DOHH2 (cell line): Measurements from ENCODE around the gene GALNT9.
A peak's percentile ranks its signal among the peaks of the same experiment; 100 is the strongest.

Experiments used
- H3F3A ChIP-seq: fragments of 200-600 bp; sonication (generic), shearing (Covaris generic); 2 replicates; pipeline ENCODE4 v1.6.0; 2016; ENCODE audit warnings: antibody characterized with exemption, mild to moderate bottlenecking; ENCODE audit not compliant: control insufficient read depth, insufficient read depth
- H3K27ac ChIP-seq: fragments of 200-600 bp; sonication (generic); 2 replicates; pipeline ENCODE4 v1.5.1; 2014; ENCODE audit warnings: low read depth, mild to moderate bottlenecking, low read length, moderate library complexity
- H3K27me3 ChIP-seq: fragments of 200-600 bp; sonication (generic); 2 replicates; pipeline ENCODE4 v1.6.1; 2014; ENCODE audit warnings: mild to moderate bottlenecking, low read length, mixed read lengths; ENCODE audit not compliant: control insufficient read depth
- H3K36me3 ChIP-seq: fragments of 200-600 bp; sonication (generic); 2 replicates; pipeline ENCODE4 v1.6.1; 2014; ENCODE audit warnings: mild to moderate bottlenecking, low read length, moderate library complexity, mixed read lengths; ENCODE audit not compliant: control insufficient read depth
- H3K4me1 ChIP-seq: fragments of 200-600 bp; sonication (generic); 2 replicates; pipeline ENCODE4 v1.6.1; 2014; ENCODE audit warnings: mild to moderate bottlenecking, low read length, mixed read lengths; ENCODE audit not compliant: control insufficient read depth
- H3K4me2 ChIP-seq: fragments of 200-600 bp; sonication (generic); 2 replicates; pipeline ENCODE4 v1.6.0; 2014; ENCODE audit warnings: mild to moderate bottlenecking, low read length, moderate library complexity
- H3K4me3 ChIP-seq: fragments of 200-600 bp; sonication (generic); 2 replicates; pipeline ENCODE4 v1.5.1; 2014; ENCODE audit warnings: mild to moderate bottlenecking, low read length, mixed read lengths
- H3K79me2 ChIP-seq: fragments of 200-600 bp; sonication (generic); 2 replicates; pipeline ENCODE4 v1.6.1; 2014; ENCODE audit warnings: mild to moderate bottlenecking, low read length, mixed read lengths; ENCODE audit not compliant: control insufficient read depth
- H3K9me2 ChIP-seq: fragments of 200-600 bp; sonication (generic); replicated peaks from 2 replicates; pipeline ENCODE4 v1.6.1; 2014; ENCODE audit warnings: mild to moderate bottlenecking, low read length, mixed read lengths; ENCODE audit not compliant: control insufficient read depth
- H3K9me3 ChIP-seq: fragments of 200-600 bp; sonication (generic); 2 replicates; pipeline ENCODE4 v1.6.1; 2014; ENCODE audit warnings: antibody characterized with exemption, low read length, mixed read lengths; ENCODE audit not compliant: control insufficient read depth, insufficient read depth
- H4K20me1 ChIP-seq: fragments of 200-600 bp; sonication (generic); 2 replicates; pipeline ENCODE4 v1.6.0; 2014; ENCODE audit warnings: low read depth, mild to moderate bottlenecking, antibody characterized with exemption, low read length, moderate library complexity; ENCODE audit not compliant: control insufficient read depth, insufficient read depth
- CTCF ChIP-seq: fragments of 200-600 bp; sonication (generic); IDR thresholded peaks from one replicate; pipeline ENCODE4 v1.5.1; 2014; ENCODE audit warnings: antibody characterized with exemption, mild to moderate bottlenecking, low read depth, low read length; ENCODE audit not compliant: poor library complexity, severe bottlenecking
- EZH2phosphoT487 ChIP-seq: fragments of 200-600 bp; sonication (generic); IDR thresholded peaks from 2 replicates; pipeline ENCODE4 v1.6.1; 2017; ENCODE audit warnings: borderline replicate concordance, mild to moderate bottlenecking, antibody characterized with exemption, low read length, moderate library complexity, mixed read lengths

The GALNT9 gene

GRCh38 chr12:132191715-132192553 lies 137.5 kb downstream of the GALNT9 start:
- no peak for TF ChIP-seq CTCF
- no peak for TF ChIP-seq EZH2phosphoT487

GRCh38 chr12:132190834-132191500 lies 138.4 kb downstream of the GALNT9 start:
- TF ChIP-seq EZH2phosphoT487 (no peak), CTCF (no peak)
- H3K9me3 ChIP-seq = peaks cover 14% of the 10 kb centered on the region; the same call in 1 of the 2 replicates
- peaks cover 14% of the 10 kb centered on the region for H3K4me1 ChIP-seq
- no peaks in the 10 kb centered on the region for H3K79me2 ChIP-seq
- peak overlapping the region; percentile 67; the same call in 1 of the 2 replicates for H3K4me3 ChIP-seq
- H3K27ac ChIP-seq = no peak overlapping the region
- H3K9me2 ChIP-seq = no peaks in the 10 kb centered on the region
- H3K36me3 ChIP-seq = no peaks in the 10 kb centered on the region
- peaks cover 13% of the 10 kb centered on the region for H3K27me3 ChIP-seq
- H4K20me1 ChIP-seq = no peaks in the 10 kb centered on the region
- H3K4me2 ChIP-seq = peak overlapping the region; percentile 71
- no peaks in the 10 kb centered on the region for H3F3A ChIP-seq

More at GRCh38 chr12:132191715-132192553, 137.5 kb downstream of the GALNT9 start:
- no peak overlapping the region for H3K27ac ChIP-seq
- peaks cover 14% of the 10 kb centered on the region; the same call in 1 of the 2 replicates for H3K9me3 ChIP-seq
- peaks cover 14% of the 10 kb centered on the region for H3K4me1 ChIP-seq
- no peaks in the 10 kb centered on the region for H3F3A ChIP-seq
- H3K36me3 ChIP-seq = no peaks in the 10 kb centered on the region
- H3K4me2 ChIP-seq = no peak overlapping the region
- H3K4me3 ChIP-seq = no peak overlapping the region
- H3K79me2 ChIP-seq = no peaks in the 10 kb centered on the region
- peaks cover 5% of the 10 kb centered on the region for H3K27me3 ChIP-seq
- no peaks in the 10 kb centered on the region for H3K9me2 ChIP-seq
- H4K20me1 ChIP-seq = no peaks in the 10 kb centered on the region

GRCh38 chr12:132190012-132190755 lies 139.2 kb downstream of the GALNT9 start:
- no peaks in the 10 kb centered on the region for H3F3A ChIP-seq
- H3K9me3 ChIP-seq = peaks cover 14% of the 10 kb centered on the region; the same call in 1 of the 2 replicates
- TF ChIP-seq EZH2phosphoT487 (no peak), CTCF (no peak)
- peaks cover 14% of the 10 kb centered on the region for H3K4me1 ChIP-seq
- H3K4me2 ChIP-seq = peak overlapping the region; percentile 71
- H3K27me3 ChIP-seq = peaks cover 19% of the 10 kb centered on the region
- no peaks in the 10 kb centered on the region for H3K9me2 ChIP-seq
- peak overlapping the region; percentile 67 for H3K4me3 ChIP-seq
- no peaks in the 10 kb centered on the region for H4K20me1 ChIP-seq
- H3K36me3 ChIP-seq = no peaks in the 10 kb centered on the region
- no peak overlapping the region for H3K27ac ChIP-seq
- no peaks in the 10 kb centered on the region for H3K79me2 ChIP-seq
